Kidney epithelial cell (primary cell): ENCODE measurements around the gene MEGF11. TPM values are rescaled to one million over a fixed set of nuclear protein-coding genes. Genes with fewer than 3 reads are reported as not detected.

Experiments
- DNase-seq: peaks from one replicate; pipeline ENCODE4 v3.0.0-alpha.2; 2010; ENCODE audit warnings: low read depth
- H3K27me3 ChIP-seq: 2 replicates; pipeline ENCODE4 v1.6.0; 2011; ENCODE audit warnings: low read length; ENCODE audit not compliant: control insufficient read depth, insufficient read depth
- H3K36me3 ChIP-seq: 2 replicates; pipeline ENCODE4 v1.5.1; 2011; ENCODE audit warnings: low read length; ENCODE audit not compliant: control insufficient read depth, insufficient read depth
- H3K4me3 ChIP-seq: 2 replicates; pipeline ENCODE4 v1.5.1; 2011; ENCODE audit warnings: low read depth, mild to moderate bottlenecking, control low read depth, low read length
- total RNA-seq: library from RNA; depleted of rRNA; stranded (reverse); fragments of >200 nt; gene quantifications from 2 replicates; pipeline ENCODE4 v1.2.3, GENCODE V29; 2015
- TF ChIP-seq, protein P1 (sequence below): IDR thresholded peaks from 2 replicates; pipeline ENCODE4 v1.5.1; 2011; ENCODE audit warnings: mild to moderate bottlenecking, moderate library complexity, low read length, control low read depth, inconsistent platforms; ENCODE audit not compliant: insufficient read depth, poor library complexity, severe bottlenecking

MEGF11 gene
- total RNA-seq, 1 donor from 2014 or later = 0.63 TPM

DNA sequence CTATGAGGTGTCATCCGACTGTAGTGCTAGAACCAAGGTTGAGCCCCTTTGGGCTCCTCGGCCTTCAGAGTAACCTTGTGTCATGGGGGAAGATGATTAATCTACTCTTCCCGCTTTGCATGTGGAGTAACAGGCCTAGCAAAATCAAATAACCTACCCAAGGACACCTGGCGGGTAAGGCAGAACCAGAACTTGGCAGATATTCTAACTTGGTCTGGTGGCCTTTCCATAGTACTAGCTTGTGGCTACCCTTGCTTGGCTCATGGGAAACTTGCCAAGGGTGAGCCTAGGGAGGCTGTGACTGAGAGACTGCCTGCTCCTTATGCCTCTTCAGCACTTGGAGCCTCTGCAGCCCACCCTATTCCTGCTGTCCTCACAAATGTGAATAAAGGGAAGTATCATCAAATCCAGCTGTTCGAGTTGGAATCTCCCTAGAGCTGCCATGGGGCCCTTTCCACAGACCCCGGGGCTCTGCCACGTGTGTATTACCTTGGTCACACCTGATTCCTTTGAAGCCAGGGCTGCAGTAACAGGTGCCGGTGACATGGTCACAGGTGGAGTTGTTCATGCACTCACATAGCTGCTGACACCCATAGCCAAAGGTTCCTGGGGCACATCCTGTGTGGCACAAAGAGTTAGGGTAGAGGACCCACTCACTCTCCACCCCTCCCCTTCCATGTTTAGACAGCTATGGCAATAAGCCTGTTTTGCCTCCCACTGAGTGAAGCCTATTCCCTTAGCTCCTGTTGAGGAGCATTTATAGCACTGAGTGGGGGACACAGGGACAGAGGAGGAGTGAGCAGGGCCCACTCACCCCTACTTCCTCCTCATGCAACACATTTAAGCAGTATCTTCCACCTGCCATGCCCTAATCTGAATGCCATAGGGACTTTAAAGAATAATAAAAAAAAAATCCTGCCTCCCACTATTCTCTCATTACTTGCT lies 338.3 kb downstream of the MEGF11 start:
- no peak overlapping the region for H3K4me3 ChIP-seq
- DNase-seq = no peak
- H3K36me3 ChIP-seq = no peaks in the 10 kb centered on the region
- no peaks in the 10 kb centered on the region for H3K27me3 ChIP-seq
- TF ChIP-seq, protein P1, sequence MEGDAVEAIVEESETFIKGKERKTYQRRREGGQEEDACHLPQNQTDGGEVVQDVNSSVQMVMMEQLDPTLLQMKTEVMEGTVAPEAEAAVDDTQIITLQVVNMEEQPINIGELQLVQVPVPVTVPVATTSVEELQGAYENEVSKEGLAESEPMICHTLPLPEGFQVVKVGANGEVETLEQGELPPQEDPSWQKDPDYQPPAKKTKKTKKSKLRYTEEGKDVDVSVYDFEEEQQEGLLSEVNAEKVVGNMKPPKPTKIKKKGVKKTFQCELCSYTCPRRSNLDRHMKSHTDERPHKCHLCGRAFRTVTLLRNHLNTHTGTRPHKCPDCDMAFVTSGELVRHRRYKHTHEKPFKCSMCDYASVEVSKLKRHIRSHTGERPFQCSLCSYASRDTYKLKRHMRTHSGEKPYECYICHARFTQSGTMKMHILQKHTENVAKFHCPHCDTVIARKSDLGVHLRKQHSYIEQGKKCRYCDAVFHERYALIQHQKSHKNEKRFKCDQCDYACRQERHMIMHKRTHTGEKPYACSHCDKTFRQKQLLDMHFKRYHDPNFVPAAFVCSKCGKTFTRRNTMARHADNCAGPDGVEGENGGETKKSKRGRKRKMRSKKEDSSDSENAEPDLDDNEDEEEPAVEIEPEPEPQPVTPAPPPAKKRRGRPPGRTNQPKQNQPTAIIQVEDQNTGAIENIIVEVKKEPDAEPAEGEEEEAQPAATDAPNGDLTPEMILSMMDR = no peak

DNA sequence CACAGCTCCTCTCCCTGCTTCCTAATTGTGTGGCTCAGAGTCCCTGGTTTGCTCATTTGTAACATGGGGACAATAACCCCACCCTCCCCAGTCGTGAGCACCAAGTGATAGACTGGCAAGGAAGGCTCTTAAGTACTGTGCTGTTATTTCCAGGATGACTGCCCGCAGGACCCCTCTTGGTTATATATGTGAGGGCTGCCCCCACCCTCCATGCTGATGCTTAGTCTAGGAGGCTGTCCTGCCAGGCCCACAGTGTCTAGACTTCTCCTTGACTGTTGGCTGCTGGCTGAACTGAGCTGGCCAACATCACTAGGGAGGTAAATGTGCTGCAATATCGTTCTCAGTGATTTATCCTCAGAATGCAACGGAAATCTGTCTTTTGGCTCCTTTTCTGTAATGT lies 339.2 kb downstream of the MEGF11 start:
- Histone ChIP-seq H3K4me3 (no peak overlapping the region), H3K27me3 (no peaks in the 10 kb centered on the region), H3K36me3 (no peaks in the 10 kb centered on the region)
- DNase-seq = no peak
- TF ChIP-seq, protein P1 = no peak

DNA sequence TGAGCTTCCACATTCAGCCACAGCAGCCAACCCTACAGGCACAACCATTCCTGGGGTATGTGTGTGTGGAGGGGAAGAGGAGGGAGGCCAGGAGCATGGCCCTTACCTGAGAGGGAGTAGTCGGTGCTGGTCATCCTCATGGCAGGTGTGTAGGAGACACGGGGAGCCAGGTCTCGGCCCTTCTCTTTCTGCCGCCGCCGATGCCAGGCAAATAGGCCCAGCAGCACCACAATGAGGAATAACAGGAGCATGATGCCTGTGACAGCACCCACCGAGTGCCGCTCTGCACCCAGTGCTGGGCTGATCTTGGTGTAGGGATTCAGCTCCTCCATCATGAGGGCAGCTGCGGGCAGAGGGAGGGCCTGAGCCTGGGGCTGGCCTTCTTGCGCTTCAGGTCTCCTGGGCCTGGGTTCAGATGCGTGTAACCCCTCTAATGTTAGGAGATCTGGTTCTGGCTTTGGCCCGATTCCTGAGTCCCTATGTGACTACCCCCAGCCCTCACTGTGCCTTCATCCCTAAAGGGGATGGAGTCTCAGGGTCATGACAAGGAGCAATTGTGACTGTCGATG lies 339.8 kb downstream of the MEGF11 start:
- H3K27me3 ChIP-seq = no peaks in the 10 kb centered on the region
- DNase-seq = no peak
- H3K4me3 ChIP-seq = no peak overlapping the region
- H3K36me3 ChIP-seq = no peaks in the 10 kb centered on the region
- TF ChIP-seq, protein P1 = no peak

DNA sequence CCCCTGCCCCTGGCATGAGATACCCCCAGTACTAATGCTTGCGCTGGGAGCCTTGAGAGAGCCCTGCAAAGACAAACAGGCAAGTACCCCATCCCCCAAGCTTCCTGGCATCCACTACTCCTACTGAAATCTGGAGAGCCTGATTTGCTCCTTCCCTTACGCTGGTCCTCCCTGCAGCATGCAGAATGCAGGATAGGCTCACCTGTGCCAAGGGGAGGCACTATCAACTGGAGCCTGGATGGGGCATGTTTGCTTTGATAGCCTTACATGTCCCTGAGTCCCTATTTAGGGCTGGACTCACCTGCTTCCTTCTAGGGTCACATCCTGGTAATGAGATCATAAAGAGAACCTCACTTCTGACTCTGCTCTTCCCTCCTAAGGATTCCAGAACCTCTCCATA lies 341.3 kb downstream of the MEGF11 start:
- Histone ChIP-seq H3K4me3 (no peak overlapping the region), H3K36me3 (no peaks in the 10 kb centered on the region), H3K27me3 (no peaks in the 10 kb centered on the region)
- TF ChIP-seq, protein P1 = no peak
- no peak for DNase-seq

DNA sequence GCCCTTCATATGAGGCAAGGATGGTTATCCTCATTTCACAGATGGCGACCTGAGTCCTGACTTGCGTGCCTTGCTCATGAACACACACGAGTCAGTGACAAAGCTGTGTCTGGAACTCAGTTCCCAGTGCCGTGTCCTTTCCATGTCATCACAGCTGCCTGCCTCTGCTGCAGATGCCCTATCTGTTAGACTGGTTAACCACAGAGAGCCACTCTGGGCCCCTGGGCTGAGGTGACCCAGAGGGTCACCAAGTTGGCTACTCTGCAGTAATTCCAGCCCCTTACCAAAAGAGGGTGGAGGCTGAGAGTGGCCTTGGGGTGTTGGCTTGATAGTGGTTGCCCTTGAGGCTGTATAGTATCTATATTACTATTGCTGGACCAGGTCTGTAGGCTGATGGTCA lies 343.2 kb downstream of the MEGF11 start:
- TF ChIP-seq, protein P1 = no peak
- no peaks in the 10 kb centered on the region for H3K36me3 ChIP-seq
- H3K4me3 ChIP-seq = no peak overlapping the region
- DNase-seq = no peak
- H3K27me3 ChIP-seq = no peaks in the 10 kb centered on the region
